PC-9 (cell line): Measurements from ENCODE around the gene IMMP2L. TPM values are rescaled to one million over a fixed set of nuclear protein-coding genes. Genes with fewer than 3 reads are reported as not detected.
"Not testable (repeated sequence)": the region's sequence is repeated elsewhere in the genome, so short reads cannot be mapped to it uniquely, and the experiment has no call there.

ENCODE experiments used
- BruUV-seq: library from RNA; stranded (reverse); fragments of 400-500 nt; replicated peaks from 2 replicates; lab custom pipeline; 2021; lab: Mats Ljungman, UMichigan
- CTCF ChIA-PET: fragments of 300-600 bp; sonication (Branson Sonifier 250); formaldehyde crosslinking; loops from one replicate; lab custom pipeline; 2022; ENCODE audit warnings: antibody characterized with exemption; lab: Charles Lee
- POLR2A ChIA-PET: fragments of 300-600 bp; sonication (Branson Sonifier 250); formaldehyde crosslinking; loops from one replicate; lab custom pipeline; 2022; ENCODE audit warnings: antibody characterized with exemption; ENCODE audit not compliant: unreplicated experiment; lab: Charles Lee
- DNase-seq, 2 experiments: peaks; one replicate each; pipeline versions ENCODE4 v3.0.0 to v3.0.0-alpha.2; 2015 to 2022; ENCODE audit warnings: mixed read lengths in 1 of 2
- H2AFZ ChIP-seq: fragments of 200-600 bp; sonication (generic); 2 replicates; pipeline ENCODE4 v1.8.1; 2017; ENCODE audit warnings: antibody characterized with exemption
- H3F3A ChIP-seq: fragments of 200-600 bp; sonication (generic); 2 replicates; pipeline ENCODE4 v1.8.1; 2017; ENCODE audit warnings: antibody characterized with exemption, mild to moderate bottlenecking, low read depth; ENCODE audit not compliant: insufficient read depth
- H3K27ac ChIP-seq: fragments of 200-600 bp; sonication (generic); 2 replicates; pipeline ENCODE4 v1.6.1; 2016; ENCODE audit warnings: mixed run types
- H3K27me3 ChIP-seq: fragments of 200-600 bp; sonication (generic); 2 replicates; pipeline ENCODE4 v1.6.1; 2016; ENCODE audit warnings: low read depth, mixed run types; ENCODE audit not compliant: insufficient read depth
- H3K36me3 ChIP-seq: fragments of 200-600 bp; sonication (generic); 2 replicates; pipeline ENCODE4 v1.6.1; 2016; ENCODE audit warnings: low read depth, mixed run types
- H3K4me1 ChIP-seq: fragments of 200-600 bp; sonication (generic); replicated peaks from 2 replicates; pipeline ENCODE4 v1.6.1; 2016; ENCODE audit warnings: mixed run types; ENCODE audit not compliant: insufficient read depth
- H3K4me2 ChIP-seq: fragments of 200-600 bp; sonication (generic); 2 replicates; pipeline ENCODE4 v1.6.1; 2017; ENCODE audit warnings: mixed run types
- H3K4me3 ChIP-seq: fragments of 200-600 bp; sonication (generic); 2 replicates; pipeline ENCODE4 v1.6.1; 2016; ENCODE audit warnings: mixed run types
- H3K79me2 ChIP-seq: fragments of 200-600 bp; sonication (generic); 2 replicates; pipeline ENCODE4 v1.6.1; 2017; ENCODE audit warnings: low read depth, mixed run types
- H3K9me2 ChIP-seq: fragments of 200-600 bp; sonication (generic); 2 replicates; pipeline ENCODE4 v1.8.1; 2017; ENCODE audit warnings: mild to moderate bottlenecking; ENCODE audit not compliant: insufficient read depth
- H3K9me3 ChIP-seq: fragments of 200-600 bp; sonication (generic); 2 replicates; pipeline ENCODE4 v1.8.1; 2016; ENCODE audit warnings: low read depth; ENCODE audit not compliant: insufficient read depth
- H4K20me1 ChIP-seq: fragments of 200-600 bp; sonication (generic); 2 replicates; pipeline ENCODE4 v1.8.1; 2017; ENCODE audit not compliant: insufficient read depth
- CTCF ChIP-seq: fragments of 200-600 bp; sonication (generic); conservative IDR thresholded peaks from 2 replicates; pipeline ENCODE4 v1.6.1; 2017; ENCODE audit warnings: mixed run types, antibody characterized with exemption, mild to moderate bottlenecking, moderate library complexity
- EZH2 ChIP-seq: fragments of 200-600 bp; sonication (generic); IDR thresholded peaks from 2 replicates; pipeline ENCODE4 v1.8.0; 2017; ENCODE audit warnings: antibody characterized with exemption, low read depth
- intact Hi-C: fragments of 100-400 bp; cut with micrococcal nuclease; formaldehyde crosslinking; loops from one replicate; pipeline ENCODE4 v1.10.0; 2022; ENCODE audit not compliant: unreplicated experiment
- total RNA-seq: library from RNA; stranded (reverse); gene quantifications from 2 replicates; pipeline ENCODE4 v1.2.3, GENCODE V29; 2021

Gene IMMP2L
- total RNA-seq, 1 experiment from 2014 or later = 40.5 TPM

GRCh38 chr7:111587410-111588064 is 25.2 kb upstream of the IMMP2L start:
- intact Hi-C loops = no loop called here
- no peak for TF ChIP-seq CTCF
- TF ChIP-seq EZH2 = no peak
- H2AFZ ChIP-seq = no peak overlapping the region
- H3K4me3 ChIP-seq = no peak overlapping the region
- H3K27ac ChIP-seq = no peak overlapping the region
- no peaks in the 10 kb centered on the region for H3K36me3 ChIP-seq
- no peaks in the 10 kb centered on the region for H3K27me3 ChIP-seq
- no peaks in the 10 kb centered on the region for H4K20me1 ChIP-seq
- no TSS peak for BruUV-seq
- H3K4me2 ChIP-seq = peak overlapping the region; percentile 35; the same call in 1 of the 2 replicates
- ChIA-PET POLR2A (no interaction called here), CTCF (no interaction called here)
- H3F3A ChIP-seq = no peaks in the 10 kb centered on the region
- no peaks in the 10 kb centered on the region for H3K79me2 ChIP-seq
- H3K9me3 ChIP-seq = no peaks in the 10 kb centered on the region
- H3K4me1 ChIP-seq = peaks cover 9% of the 10 kb centered on the region; the same call in 1 of the 2 replicates
- peaks cover 5% of the 10 kb centered on the region; the same call in 1 of the 2 replicates for H3K9me2 ChIP-seq
- no peak for DNase-seq

GRCh38 chr7:111586711-111587409 is 24.6 kb upstream of the IMMP2L start:
- Histone ChIP-seq H4K20me1 (no peaks in the 10 kb centered on the region), H2AFZ (no peak overlapping the region), H3K4me1 (peaks cover 9% of the 10 kb centered on the region; the same call in 1 of the 2 replicates), H3K4me3 (no peak overlapping the region), H3K79me2 (no peaks in the 10 kb centered on the region), H3K4me2 (no peak overlapping the region), H3K9me3 (no peaks in the 10 kb centered on the region), H3F3A (no peaks in the 10 kb centered on the region), H3K27me3 (no peaks in the 10 kb centered on the region), H3K27ac (no peak overlapping the region), H3K36me3 (no peaks in the 10 kb centered on the region), H3K9me2 (peaks cover 5% of the 10 kb centered on the region; the same call in 1 of the 2 replicates)
- no peak for DNase-seq
- BruUV-seq = no TSS peak
- intact Hi-C loops = no loop called here
- CTCF ChIA-PET = no interaction called here
- TF ChIP-seq EZH2 (no peak), CTCF (no peak)
- POLR2A ChIA-PET = no interaction called here

- H2AFZ ChIP-seq, H3K79me2 ChIP-seq, DNase-seq, BruUV-seq, H3F3A ChIP-seq, H3K4me1 ChIP-seq, H4K20me1 ChIP-seq, POLR2A ChIA-PET, H3K9me2 ChIP-seq, H3K27ac ChIP-seq, H3K27me3 ChIP-seq, H3K9me3 ChIP-seq, H3K4me3 ChIP-seq, CTCF ChIA-PET, H3K4me2 ChIP-seq, intact Hi-C loops, H3K36me3 ChIP-seq: not testable (repeated sequence)
Measured at GRCh38 chr7:111581784-111582488, 19.6 kb upstream of the IMMP2L start.

- H3K36me3 ChIP-seq, H3K9me3 ChIP-seq, H3K9me2 ChIP-seq, H4K20me1 ChIP-seq, H3K4me1 ChIP-seq, BruUV-seq, POLR2A ChIA-PET, DNase-seq, H2AFZ ChIP-seq, H3K4me2 ChIP-seq, CTCF ChIA-PET, H3K4me3 ChIP-seq, H3K79me2 ChIP-seq, H3F3A ChIP-seq, H3K27me3 ChIP-seq, intact Hi-C loops, H3K27ac ChIP-seq: not testable (repeated sequence)
Measured at GRCh38 chr7:111581207-111581606, 18.9 kb upstream of the IMMP2L start.
